IMR-90 (cell line): ENCODE data around the gene L3MBTL2.

ENCODE experiments used
- BHLHE40 ChIP-seq: fragments of 150-350 bp; IDR thresholded peaks from 2 replicates; pipeline ENCODE4 v1.6.1; 2016; ENCODE audit warnings: mild to moderate bottlenecking, low read depth, low read length
- CEBPB ChIP-seq: IDR thresholded peaks from 2 replicates; pipeline ENCODE4 v1.6.1; 2012; ENCODE audit warnings: low read depth, low read length, improper control_type of control experiment
- CHD1 ChIP-seq: IDR thresholded peaks from 2 replicates; pipeline ENCODE4 v1.6.1; 2012; ENCODE audit warnings: low read depth, low read length, improper control_type of control experiment
- FOS ChIP-seq: fragments of 150-350 bp; IDR thresholded peaks from 2 replicates; pipeline ENCODE4 v1.6.1; 2016; ENCODE audit warnings: low read depth, low read length
- MAZ ChIP-seq: IDR thresholded peaks from 2 replicates; pipeline ENCODE4 v1.6.1; 2012; ENCODE audit warnings: low read depth, mild to moderate bottlenecking, low read length, improper control_type of control experiment, moderate library complexity, borderline replicate concordance
- MXI1 ChIP-seq: IDR thresholded peaks from 2 replicates; pipeline ENCODE4 v1.6.1; 2012; ENCODE audit warnings: low read depth, mild to moderate bottlenecking, low read length, moderate library complexity, borderline replicate concordance
- NFE2L2 ChIP-seq: fragments of 150-350 bp; IDR thresholded peaks from 2 replicates; pipeline ENCODE4 v1.6.1; 2016; ENCODE audit warnings: low read depth, mild to moderate bottlenecking, low read length
- POLR2A ChIP-seq: IDR thresholded peaks from 2 replicates; pipeline ENCODE4 v1.6.1; 2012; ENCODE audit warnings: mild to moderate bottlenecking, low read depth, low read length
- RAD21 ChIP-seq: IDR thresholded peaks from 2 replicates; pipeline ENCODE4 v1.6.1; 2012; ENCODE audit warnings: low read length, improper control_type of control experiment
- RCOR1 ChIP-seq: IDR thresholded peaks from 2 replicates; pipeline ENCODE4 v1.6.1; 2012; ENCODE audit warnings: mild to moderate bottlenecking, low read length, improper control_type of control experiment; ENCODE audit not compliant: insufficient replicate concordance
- SMC3 ChIP-seq: fragments of 150-350 bp; IDR thresholded peaks from 2 replicates; pipeline ENCODE4 v1.6.1; 2016; ENCODE audit warnings: low read depth, mild to moderate bottlenecking, antibody characterized with exemption, low read length, moderate library complexity
- TF ChIP-seq, protein P1 (sequence below): conservative IDR thresholded peaks from 2 replicates; pipeline ENCODE4 v1.5.1; 2012; ENCODE audit warnings: mild to moderate bottlenecking, low read depth, low read length, improper control_type of control experiment
- TF ChIP-seq, protein P2 (sequence below): fragments of 150-350 bp; IDR thresholded peaks from 2 replicates; pipeline ENCODE4 v1.6.1; 2016; ENCODE audit warnings: low read depth, mild to moderate bottlenecking, low read length, moderate library complexity, borderline replicate concordance
- TF ChIP-seq, protein P3 (sequence below): fragments of 150-350 bp; IDR thresholded peaks from 2 replicates; pipeline ENCODE4 v1.6.1; 2017; ENCODE audit warnings: mild to moderate bottlenecking, antibody characterized with exemption, low read length, low read depth

DNA sequence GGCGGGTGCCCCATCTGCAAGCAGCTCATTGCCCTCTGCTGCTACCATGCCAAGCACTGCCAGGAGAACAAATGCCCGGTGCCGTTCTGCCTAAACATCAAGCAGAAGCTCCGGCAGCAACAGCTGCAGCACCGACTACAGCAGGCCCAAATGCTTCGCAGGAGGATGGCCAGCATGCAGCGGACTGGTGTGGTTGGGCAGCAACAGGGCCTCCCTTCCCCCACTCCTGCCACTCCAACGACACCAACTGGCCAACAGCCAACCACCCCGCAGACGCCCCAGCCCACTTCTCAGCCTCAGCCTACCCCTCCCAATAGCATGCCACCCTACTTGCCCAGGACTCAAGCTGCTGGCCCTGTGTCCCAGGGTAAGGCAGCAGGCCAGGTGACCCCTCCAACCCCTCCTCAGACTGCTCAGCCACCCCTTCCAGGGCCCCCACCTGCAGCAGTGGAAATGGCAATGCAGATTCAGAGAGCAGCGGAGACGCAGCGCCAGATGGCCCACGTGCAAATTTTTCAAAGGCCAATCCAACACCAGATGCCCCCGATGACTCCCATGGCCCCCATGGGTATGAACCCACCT, 28.0 kb upstream of the L3MBTL2 start:
- TF ChIP-seq, protein P1, sequence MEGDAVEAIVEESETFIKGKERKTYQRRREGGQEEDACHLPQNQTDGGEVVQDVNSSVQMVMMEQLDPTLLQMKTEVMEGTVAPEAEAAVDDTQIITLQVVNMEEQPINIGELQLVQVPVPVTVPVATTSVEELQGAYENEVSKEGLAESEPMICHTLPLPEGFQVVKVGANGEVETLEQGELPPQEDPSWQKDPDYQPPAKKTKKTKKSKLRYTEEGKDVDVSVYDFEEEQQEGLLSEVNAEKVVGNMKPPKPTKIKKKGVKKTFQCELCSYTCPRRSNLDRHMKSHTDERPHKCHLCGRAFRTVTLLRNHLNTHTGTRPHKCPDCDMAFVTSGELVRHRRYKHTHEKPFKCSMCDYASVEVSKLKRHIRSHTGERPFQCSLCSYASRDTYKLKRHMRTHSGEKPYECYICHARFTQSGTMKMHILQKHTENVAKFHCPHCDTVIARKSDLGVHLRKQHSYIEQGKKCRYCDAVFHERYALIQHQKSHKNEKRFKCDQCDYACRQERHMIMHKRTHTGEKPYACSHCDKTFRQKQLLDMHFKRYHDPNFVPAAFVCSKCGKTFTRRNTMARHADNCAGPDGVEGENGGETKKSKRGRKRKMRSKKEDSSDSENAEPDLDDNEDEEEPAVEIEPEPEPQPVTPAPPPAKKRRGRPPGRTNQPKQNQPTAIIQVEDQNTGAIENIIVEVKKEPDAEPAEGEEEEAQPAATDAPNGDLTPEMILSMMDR = no peak
- TF ChIP-seq POLR2A = no peak
- no peak for TF ChIP-seq MAZ
- no peak for TF ChIP-seq BHLHE40
- TF ChIP-seq, protein P2, sequence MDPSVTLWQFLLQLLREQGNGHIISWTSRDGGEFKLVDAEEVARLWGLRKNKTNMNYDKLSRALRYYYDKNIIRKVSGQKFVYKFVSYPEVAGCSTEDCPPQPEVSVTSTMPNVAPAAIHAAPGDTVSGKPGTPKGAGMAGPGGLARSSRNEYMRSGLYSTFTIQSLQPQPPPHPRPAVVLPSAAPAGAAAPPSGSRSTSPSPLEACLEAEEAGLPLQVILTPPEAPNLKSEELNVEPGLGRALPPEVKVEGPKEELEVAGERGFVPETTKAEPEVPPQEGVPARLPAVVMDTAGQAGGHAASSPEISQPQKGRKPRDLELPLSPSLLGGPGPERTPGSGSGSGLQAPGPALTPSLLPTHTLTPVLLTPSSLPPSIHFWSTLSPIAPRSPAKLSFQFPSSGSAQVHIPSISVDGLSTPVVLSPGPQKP = no peak
- TF ChIP-seq SMC3 = no peak
- no peak for TF ChIP-seq MXI1
- no peak for TF ChIP-seq CEBPB
- no peak for TF ChIP-seq RAD21
- no peak for TF ChIP-seq CHD1
- no peak for TF ChIP-seq NFE2L2
- TF ChIP-seq, protein P3, sequence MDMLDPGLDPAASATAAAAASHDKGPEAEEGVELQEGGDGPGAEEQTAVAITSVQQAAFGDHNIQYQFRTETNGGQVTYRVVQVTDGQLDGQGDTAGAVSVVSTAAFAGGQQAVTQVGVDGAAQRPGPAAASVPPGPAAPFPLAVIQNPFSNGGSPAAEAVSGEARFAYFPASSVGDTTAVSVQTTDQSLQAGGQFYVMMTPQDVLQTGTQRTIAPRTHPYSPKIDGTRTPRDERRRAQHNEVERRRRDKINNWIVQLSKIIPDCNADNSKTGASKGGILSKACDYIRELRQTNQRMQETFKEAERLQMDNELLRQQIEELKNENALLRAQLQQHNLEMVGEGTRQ = no peak
- TF ChIP-seq RCOR1 = no peak
- no peak for TF ChIP-seq FOS
